Measurements from ENCODE around the gene FADS1. TPM values are rescaled to one million over a fixed set of nuclear protein-coding genes. Genes with fewer than 3 reads are reported as not detected.

FADS1 gene
- total and polyA plus RNA-seq, 2 of the 13 experiments (the other 11 are each of a cell fraction or from before 2014, with no cell fraction given): 91.8 to 108 TPM

DNA sequence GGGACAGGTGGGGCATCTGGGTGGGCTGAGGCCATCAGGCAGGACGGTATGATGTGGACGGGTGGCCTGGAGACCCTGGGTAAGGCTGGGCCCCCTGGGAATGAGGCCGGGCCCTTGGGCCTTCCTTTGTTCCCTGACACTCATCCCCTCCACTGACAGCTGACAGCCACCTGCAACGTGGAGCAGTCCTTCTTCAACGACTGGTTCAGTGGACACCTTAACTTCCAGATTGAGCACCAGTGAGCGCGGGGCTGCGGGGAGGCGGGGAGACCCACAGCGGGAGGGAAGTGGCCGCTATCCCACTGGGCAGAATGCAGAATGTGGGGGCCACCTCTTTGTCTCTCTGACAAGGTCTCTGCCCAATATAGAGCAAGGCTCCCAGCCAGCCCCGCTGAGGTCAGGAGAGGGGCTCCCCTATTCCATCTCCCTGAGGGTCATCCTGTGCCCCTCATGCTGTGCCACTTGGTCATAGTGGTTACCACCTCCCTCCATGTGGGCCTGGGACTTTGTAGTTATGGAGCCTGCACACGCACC lies 46.8 kb upstream of the FADS1 start (continued):
- TF ChIP-seq MED13 (CRISPR knock-in tag; IDR thresholded peaks at IDR 0.05): no peak
- TF ChIP-seq, protein P1, sequence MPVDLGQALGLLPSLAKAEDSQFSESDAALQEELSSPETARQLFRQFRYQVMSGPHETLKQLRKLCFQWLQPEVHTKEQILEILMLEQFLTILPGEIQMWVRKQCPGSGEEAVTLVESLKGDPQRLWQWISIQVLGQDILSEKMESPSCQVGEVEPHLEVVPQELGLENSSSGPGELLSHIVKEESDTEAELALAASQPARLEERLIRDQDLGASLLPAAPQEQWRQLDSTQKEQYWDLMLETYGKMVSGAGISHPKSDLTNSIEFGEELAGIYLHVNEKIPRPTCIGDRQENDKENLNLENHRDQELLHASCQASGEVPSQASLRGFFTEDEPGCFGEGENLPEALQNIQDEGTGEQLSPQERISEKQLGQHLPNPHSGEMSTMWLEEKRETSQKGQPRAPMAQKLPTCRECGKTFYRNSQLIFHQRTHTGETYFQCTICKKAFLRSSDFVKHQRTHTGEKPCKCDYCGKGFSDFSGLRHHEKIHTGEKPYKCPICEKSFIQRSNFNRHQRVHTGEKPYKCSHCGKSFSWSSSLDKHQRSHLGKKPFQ (CRISPR knock-in tag; IDR thresholded peaks at IDR 0.05; ENCODE audit: insufficient replicate concordance): no peak
- TF ChIP-seq, protein P2, sequence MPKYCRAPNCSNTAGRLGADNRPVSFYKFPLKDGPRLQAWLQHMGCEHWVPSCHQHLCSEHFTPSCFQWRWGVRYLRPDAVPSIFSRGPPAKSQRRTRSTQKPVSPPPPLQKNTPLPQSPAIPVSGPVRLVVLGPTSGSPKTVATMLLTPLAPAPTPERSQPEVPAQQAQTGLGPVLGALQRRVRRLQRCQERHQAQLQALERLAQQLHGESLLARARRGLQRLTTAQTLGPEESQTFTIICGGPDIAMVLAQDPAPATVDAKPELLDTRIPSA (CRISPR knock-in tag; IDR thresholded peaks at IDR 0.05; ENCODE audit: borderline replicate concordance): no peak

DNA sequence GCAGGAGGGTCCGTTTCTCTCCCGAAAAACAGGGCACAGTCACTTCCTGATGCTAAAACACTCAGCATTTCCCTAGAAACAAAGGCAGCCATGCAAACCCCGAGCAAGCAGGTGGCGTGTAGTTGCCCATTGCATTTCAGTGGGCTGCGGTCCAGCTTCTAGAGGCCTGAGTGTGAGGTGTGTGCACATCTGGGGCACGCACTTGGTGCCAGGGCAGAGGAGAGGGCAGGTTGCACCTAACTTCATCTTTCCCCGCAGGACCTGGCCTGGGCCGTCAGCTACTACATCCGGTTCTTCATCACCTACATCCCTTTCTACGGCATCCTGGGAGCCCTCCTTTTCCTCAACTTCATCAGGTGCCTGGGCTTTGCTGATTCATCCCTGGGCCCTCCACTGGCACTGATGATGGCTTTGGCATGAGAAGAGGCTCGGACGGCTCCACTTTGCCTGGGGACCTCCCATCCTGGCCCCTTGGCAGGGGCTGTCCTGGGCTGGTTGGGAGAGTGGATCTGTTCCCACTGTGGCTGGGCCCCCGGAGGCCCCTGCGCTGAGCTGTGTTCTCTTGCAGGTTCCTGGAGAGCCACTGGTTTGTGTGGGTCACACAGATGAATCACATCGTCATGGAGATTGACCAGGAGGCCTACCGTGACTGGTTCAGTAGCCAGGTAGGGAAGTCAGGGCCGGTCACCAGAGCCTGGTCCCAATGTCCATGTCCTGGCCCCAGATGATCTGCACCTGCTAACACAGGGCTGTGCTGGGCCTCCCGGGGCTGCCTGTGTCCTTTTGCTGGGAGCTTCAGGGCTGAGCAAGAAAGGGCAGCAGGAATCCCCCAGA lies 46.1 kb upstream of the FADS1 start:
- intact Hi-C loops (cut with micrococcal nuclease; ENCODE audit: unreplicated experiment) (no loop called here), in situ Hi-C loops (cut with HindIII; ENCODE audit: extremely low pct_ligation_motif_present, low pct_unique_long_range_greater_than_20kb) (no loop called here)
- no peak overlapping the region for H3K27ac ChIP-seq (ENCODE audit: extremely low read length, insufficient read depth, low read length)
- H4K20me1 ChIP-seq (ENCODE audit: insufficient read depth, low read length): no peaks in the 10 kb centered on the region
- POLR2A ChIA-PET: no interaction called here
- H3K79me2 ChIP-seq (ENCODE audit: insufficient read depth, low read length): no peaks in the 10 kb centered on the region
- no peak for DNase-seq (ENCODE audit: low spot score)
- CTCF ChIA-PET (ENCODE audit: low intra/inter-chr PET ratio, low total read pairs): no interaction called here
- H3K36me3 ChIP-seq (replicated peaks in 1 of 2; ENCODE audit: control insufficient read depth in 1 of 2, insufficient read depth in 2 of 2, low read length in 2 of 2): peaks cover 0 to 17% of the 10 kb centered on the region in 2 experiments; a peak in 3 of 5 replicates
- no peak overlapping the region for H3K4me3 ChIP-seq (replicated peaks in 1 of 3; ENCODE audit: insufficient read depth in 1 of 3, low read depth in 2 of 3, low read length in 3 of 3)
- BruUV-seq (replicated peaks): no TSS peak
- no peak for FAIRE-seq
- no peaks in the 10 kb centered on the region for H3K9me3 ChIP-seq (ENCODE audit: low read length)
- H3K4me2 ChIP-seq (ENCODE audit: low read depth, low read length): no peak overlapping the region
- H3K9ac ChIP-seq (ENCODE audit: insufficient read depth, low read depth, low read length): no peak overlapping the region
- no peaks in the 10 kb centered on the region; a peak in 1 of 5 replicates for H3K27me3 ChIP-seq (ENCODE audit: control insufficient read depth in 1 of 2, insufficient read depth in 2 of 2, low read length in 2 of 2)
- 94% methylated on average over 9 of the region's 18 CpGs for WGBS (ENCODE audit: low lambda C conversion rate)
- no peak for ATAC-seq
- H3K4me1 ChIP-seq (ENCODE audit: insufficient read depth, low read length): no peaks in the 10 kb centered on the region
- no peak overlapping the region for H2AFZ ChIP-seq (ENCODE audit: low read length)
- TF ChIP-seq SIN3B (IDR thresholded peaks at IDR 0.05; ENCODE audit: low read length) (no peak), IKZF4 (CRISPR knock-in tag; IDR thresholded peaks at IDR 0.05; ENCODE audit: borderline replicate concordance, low read depth, not compliant biosample characterization) (no peak), RFX3 (CRISPR knock-in tag; IDR thresholded peaks at IDR 0.05) (no peak), ZNF383 (CRISPR knock-in tag; IDR thresholded peaks at IDR 0.05; ENCODE audit: borderline replicate concordance) (no peak), MXD4 (CRISPR knock-in tag; IDR thresholded peaks at IDR 0.05) (no peak), ZNF552 (CRISPR knock-in tag; IDR thresholded peaks at IDR 0.05; ENCODE audit: borderline replicate concordance) (no peak), RFX1 (IDR thresholded peaks at IDR 0.05) (no peak), SUZ12 (IDR thresholded peaks at IDR 0.05; ENCODE audit: low read depth, low read length) (no peak), NFIC (IDR thresholded peaks at IDR 0.05; ENCODE audit: low read length) (no peak)
- TF ChIP-seq, protein P3, sequence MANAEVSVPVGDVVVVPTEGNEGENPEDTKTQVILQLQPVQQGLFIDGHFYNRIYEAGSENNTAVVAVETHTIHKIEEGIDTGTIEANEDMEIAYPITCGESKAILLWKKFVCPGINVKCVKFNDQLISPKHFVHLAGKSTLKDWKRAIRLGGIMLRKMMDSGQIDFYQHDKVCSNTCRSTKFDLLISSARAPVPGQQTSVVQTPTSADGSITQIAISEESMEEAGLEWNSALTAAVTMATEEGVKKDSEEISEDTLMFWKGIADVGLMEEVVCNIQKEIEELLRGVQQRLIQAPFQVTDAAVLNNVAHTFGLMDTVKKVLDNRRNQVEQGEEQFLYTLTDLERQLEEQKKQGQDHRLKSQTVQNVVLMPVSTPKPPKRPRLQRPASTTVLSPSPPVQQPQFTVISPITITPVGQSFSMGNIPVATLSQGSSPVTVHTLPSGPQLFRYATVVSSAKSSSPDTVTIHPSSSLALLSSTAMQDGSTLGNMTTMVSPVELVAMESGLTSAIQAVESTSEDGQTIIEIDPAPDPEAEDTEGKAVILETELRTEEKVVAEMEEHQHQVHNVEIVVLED (CRISPR knock-in tag; IDR thresholded peaks at IDR 0.05; ENCODE audit: borderline replicate concordance): no peak
- TF ChIP-seq, protein P4, sequence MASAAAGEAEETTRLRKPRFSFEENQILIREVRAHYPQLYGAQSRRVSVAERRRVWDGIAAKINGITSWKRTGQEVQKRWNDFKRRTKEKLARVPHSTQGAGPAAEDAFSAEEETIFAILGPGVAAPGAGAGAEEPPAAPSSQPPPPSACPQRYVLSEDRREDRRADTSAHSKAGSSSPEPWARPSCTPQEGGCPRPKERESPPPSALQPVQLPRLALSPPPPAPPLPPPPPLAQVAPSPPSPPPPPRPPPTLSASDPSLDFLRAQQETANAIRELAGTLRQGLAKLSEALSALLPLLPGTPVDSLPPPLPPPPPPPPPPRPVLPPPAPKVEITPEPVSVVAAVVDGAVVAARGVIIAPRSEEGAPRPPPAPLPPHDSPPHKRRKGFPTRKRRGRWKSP (CRISPR knock-in tag; IDR thresholded peaks at IDR 0.05): no peak
- TF ChIP-seq, protein P5, sequence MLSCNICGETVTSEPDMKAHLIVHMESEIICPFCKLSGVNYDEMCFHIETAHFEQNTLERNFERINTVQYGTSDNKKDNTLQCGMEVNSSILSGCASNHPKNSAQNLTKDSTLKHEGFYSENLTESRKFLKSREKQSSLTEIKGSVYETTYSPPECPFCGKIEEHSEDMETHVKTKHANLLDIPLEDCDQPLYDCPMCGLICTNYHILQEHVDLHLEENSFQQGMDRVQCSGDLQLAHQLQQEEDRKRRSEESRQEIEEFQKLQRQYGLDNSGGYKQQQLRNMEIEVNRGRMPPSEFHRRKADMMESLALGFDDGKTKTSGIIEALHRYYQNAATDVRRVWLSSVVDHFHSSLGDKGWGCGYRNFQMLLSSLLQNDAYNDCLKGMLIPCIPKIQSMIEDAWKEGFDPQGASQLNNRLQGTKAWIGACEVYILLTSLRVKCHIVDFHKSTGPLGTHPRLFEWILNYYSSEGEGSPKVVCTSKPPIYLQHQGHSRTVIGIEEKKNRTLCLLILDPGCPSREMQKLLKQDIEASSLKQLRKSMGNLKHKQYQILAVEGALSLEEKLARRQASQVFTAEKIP (CRISPR knock-in tag; IDR thresholded peaks at IDR 0.05; ENCODE audit: borderline replicate concordance): no peak

Measured in HepG2 (cell line).